Astrocyte of the cerebellum (primary cell): ENCODE results near the gene LHFPL3.

Source experiments
- DNase-seq: peaks from one replicate; pipeline ENCODE4 v3.0.0-alpha.2; 2011; ENCODE audit warnings: low read depth
- H3K4me3 ChIP-seq: 2 replicates; pipeline ENCODE4 v1.5.1; 2011; ENCODE audit warnings: mild to moderate bottlenecking, low read depth, low read length, moderate library complexity
- in situ Hi-C: cut with HindIII; loops from 2 replicates; pipeline ENCODE4 v1.10.0; 2017; ENCODE audit warnings: low sequenced_read_pairs
- TF ChIP-seq, protein P1 (sequence below): IDR thresholded peaks from 2 replicates; pipeline ENCODE4 v1.5.1; 2012; ENCODE audit warnings: low read length, low read depth, moderate library complexity, mild to moderate bottlenecking; ENCODE audit errors: missing control alignments

The LHFPL3 gene

DNA sequence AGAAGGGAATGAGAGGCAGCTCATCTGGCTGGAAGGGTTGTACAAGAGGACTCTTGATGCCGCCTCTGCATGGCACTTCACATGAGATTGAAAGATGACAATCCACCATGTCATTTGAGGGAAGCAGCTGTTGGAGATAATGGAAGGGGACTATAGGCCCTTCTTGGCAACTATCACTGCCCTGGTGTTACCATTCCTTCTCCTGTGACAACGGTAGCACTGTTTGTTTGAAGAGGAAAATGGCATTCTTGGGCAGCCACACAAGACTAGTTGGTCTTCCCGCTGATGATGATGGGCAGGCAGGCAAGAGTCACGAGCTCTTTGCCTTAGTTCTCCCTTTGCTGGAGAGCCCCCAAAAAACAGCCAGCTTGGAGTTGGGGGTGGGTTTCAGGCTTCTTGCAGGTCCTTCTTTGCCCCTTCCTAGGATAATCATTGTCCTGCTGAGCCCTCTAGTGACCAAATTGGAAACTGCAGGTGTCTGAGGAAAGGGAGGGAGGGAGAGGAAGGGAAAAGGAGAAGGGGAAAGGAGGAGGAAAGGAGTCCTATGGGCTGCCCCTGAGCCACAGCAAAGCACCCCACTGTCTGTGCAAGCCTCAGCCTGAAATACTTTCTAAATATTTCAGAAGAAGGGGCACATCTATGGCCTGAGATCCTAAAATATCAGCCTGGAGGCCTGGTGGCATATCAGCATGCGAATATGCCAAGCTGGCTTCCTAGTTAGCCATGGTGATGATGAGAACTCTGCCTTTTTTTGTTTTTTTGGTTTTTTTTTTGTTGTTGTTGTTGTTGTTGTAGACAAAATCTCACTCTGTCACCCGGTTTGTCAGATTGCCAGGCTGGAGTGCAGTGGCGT is 520.0 kb downstream of the LHFPL3 start:
- no peak overlapping the region for H3K4me3 ChIP-seq
- TF ChIP-seq, protein P1, sequence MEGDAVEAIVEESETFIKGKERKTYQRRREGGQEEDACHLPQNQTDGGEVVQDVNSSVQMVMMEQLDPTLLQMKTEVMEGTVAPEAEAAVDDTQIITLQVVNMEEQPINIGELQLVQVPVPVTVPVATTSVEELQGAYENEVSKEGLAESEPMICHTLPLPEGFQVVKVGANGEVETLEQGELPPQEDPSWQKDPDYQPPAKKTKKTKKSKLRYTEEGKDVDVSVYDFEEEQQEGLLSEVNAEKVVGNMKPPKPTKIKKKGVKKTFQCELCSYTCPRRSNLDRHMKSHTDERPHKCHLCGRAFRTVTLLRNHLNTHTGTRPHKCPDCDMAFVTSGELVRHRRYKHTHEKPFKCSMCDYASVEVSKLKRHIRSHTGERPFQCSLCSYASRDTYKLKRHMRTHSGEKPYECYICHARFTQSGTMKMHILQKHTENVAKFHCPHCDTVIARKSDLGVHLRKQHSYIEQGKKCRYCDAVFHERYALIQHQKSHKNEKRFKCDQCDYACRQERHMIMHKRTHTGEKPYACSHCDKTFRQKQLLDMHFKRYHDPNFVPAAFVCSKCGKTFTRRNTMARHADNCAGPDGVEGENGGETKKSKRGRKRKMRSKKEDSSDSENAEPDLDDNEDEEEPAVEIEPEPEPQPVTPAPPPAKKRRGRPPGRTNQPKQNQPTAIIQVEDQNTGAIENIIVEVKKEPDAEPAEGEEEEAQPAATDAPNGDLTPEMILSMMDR: peak; percentile 90
- in situ Hi-C loops: no loop called here
- DNase-seq: peak; percentile 15

DNA sequence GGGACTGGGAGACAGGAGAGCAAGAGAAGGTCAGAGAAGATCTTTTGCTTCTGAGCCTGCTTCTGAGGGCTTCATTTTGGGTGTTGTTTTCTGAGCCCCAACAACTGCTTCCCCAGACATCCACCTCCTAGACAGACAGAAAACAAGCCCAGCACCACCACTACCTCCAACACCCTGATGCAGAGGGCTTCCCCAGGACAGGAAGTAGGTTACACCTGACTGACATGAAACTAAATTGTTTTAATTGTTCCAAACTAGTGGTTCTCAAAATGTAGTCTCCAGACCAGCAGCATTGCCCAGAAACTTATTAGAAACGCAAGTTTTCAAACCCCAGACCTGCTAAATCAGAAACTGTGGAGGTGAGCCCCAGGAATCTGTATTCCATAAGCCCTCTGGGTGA is 522.0 kb downstream of the LHFPL3 start:
- in situ Hi-C loops: no loop called here
- no peak overlapping the region for H3K4me3 ChIP-seq
- no peak for DNase-seq
- TF ChIP-seq, protein P1: no peak

DNA sequence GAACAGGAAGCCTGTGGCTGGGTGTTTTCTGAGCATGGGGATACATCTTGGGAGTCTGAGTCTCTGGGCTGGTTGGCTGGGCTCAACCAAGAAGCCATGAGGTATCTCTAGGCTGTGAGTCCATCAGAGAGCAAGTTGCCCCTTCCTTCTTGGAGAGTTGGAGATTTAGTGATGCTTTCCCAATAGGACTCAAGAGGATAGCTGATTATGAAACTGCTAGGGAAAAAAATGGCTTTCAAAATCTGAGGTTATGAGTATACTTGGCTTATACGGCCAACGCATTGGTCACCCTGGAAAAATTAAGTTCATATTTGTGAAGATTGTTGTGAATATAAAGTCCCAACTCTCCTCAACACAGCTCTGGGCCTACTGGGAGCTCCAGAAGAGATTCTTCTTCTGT is 522.9 kb downstream of the LHFPL3 start:
- TF ChIP-seq, protein P1: no peak
- DNase-seq: no peak
- in situ Hi-C loops: no loop called here
- H3K4me3 ChIP-seq: no peak overlapping the region

DNA sequence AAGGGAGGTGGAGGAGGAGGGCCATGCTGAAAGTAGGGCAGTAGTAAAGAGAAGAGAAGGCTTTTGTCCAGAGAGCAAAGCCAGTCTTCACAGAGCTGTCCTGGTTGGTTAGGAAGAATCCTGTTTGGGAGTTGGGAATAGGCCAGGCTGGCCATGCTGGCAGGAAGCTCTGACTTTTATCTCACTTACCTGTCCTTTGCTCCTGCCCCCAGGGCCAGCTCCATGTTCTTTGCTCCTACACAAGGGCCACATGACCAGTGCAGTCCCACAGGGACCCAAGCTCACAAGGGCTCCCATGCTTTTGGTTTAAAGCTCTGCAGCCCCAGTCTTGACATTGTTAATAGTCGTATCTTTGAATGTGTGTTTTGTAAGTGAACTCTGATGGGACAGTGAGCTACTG is 524.0 kb downstream of the LHFPL3 start:
- TF ChIP-seq, protein P1: no peak
- no peak overlapping the region for H3K4me3 ChIP-seq
- in situ Hi-C loops: no loop called here
- DNase-seq: no peak

DNA sequence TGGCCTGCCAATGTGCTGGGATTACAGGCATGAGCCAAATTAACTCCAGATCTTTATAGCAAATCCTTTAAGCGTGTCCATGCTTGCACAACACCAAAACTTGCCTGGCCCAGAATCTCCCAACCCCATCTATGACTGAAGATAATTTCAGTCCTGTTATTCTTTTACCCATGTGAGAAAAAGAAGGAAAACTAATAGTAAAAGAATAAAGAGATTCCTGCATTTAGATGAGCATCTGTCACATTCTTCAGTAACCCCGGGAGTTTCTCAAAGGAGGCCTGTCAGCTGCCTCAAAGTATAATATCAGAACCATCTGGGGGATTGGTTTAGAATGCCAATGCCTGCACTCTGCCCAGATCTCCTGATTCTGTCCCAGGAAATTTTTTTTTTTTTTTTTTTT is 527.5 kb downstream of the LHFPL3 start:
- in situ Hi-C loops: no loop called here
- TF ChIP-seq, protein P1: no peak
- no peak overlapping the region for H3K4me3 ChIP-seq
- DNase-seq: no peak

DNA sequence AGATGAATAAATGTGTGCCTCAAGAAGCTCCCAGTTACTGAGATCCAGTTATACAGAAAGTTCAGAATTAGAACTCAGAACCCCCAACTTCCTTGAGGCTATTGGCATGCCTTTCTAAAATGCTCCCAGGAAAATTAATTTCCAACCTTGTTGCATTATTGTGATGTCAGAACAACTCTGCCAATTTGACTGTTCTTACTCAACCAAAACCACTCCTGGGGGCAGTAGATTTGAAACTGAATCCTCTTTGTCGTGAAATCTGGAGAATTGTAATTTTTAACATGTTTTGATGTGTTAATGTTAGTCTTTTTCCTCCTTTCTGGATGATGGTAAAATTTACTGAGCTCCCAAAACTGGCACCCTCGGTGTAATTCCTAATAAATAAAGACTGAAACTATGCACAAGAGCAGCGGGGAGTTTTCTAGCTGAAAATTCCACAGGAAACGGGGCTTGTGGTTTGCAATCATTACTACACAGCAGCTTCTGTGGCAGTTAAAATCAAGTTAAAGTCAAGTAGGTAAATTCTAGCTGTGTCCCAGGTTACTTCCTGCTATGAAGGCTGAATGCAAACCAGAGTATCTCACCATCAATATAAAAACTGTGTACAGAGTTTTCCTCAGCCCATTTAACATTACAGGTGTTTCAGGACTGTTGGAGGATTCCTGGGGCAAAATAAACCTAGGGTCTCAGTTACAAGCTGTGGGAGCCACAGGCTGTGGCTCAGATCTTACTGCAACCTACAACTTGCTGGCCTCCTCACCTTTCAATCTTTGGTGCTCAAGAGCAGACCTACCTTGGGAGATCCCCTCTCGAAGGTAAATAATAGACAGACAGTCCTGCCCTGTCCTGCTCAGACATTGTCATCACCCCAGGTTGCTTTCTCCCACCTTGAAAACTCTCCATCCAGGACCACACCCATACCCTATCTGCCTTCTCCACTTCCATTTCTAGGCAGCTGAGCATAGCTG is 529.3 kb downstream of the LHFPL3 start:
- in situ Hi-C loops: no loop called here
- DNase-seq: no peak
- H3K4me3 ChIP-seq: no peak overlapping the region
- TF ChIP-seq, protein P1: no peak
